ENCODE data around the gene DNAH17.

The DNAH17 gene

GRCh38 chr17:78566947-78567346, 10.2 kb downstream of the DNAH17 start:
- TF ChIP-seq, protein P1, sequence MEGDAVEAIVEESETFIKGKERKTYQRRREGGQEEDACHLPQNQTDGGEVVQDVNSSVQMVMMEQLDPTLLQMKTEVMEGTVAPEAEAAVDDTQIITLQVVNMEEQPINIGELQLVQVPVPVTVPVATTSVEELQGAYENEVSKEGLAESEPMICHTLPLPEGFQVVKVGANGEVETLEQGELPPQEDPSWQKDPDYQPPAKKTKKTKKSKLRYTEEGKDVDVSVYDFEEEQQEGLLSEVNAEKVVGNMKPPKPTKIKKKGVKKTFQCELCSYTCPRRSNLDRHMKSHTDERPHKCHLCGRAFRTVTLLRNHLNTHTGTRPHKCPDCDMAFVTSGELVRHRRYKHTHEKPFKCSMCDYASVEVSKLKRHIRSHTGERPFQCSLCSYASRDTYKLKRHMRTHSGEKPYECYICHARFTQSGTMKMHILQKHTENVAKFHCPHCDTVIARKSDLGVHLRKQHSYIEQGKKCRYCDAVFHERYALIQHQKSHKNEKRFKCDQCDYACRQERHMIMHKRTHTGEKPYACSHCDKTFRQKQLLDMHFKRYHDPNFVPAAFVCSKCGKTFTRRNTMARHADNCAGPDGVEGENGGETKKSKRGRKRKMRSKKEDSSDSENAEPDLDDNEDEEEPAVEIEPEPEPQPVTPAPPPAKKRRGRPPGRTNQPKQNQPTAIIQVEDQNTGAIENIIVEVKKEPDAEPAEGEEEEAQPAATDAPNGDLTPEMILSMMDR (conservative IDR thresholded peaks at IDR 0.05; ENCODE audit: low read length) = no peak
- DNase-seq (ENCODE audit: low read depth) = no peak
- H3K4me3 ChIP-seq (ENCODE audit: low read length) = no peak overlapping the region

GRCh38 chr17:78563189-78564145, 13.7 kb downstream of the DNAH17 start:
- no peak for DNase-seq (ENCODE audit: low read depth)
- TF ChIP-seq, protein P1 (conservative IDR thresholded peaks at IDR 0.05; ENCODE audit: low read length) = no peak
- no peak overlapping the region for H3K4me3 ChIP-seq (ENCODE audit: low read length)

DNA sequence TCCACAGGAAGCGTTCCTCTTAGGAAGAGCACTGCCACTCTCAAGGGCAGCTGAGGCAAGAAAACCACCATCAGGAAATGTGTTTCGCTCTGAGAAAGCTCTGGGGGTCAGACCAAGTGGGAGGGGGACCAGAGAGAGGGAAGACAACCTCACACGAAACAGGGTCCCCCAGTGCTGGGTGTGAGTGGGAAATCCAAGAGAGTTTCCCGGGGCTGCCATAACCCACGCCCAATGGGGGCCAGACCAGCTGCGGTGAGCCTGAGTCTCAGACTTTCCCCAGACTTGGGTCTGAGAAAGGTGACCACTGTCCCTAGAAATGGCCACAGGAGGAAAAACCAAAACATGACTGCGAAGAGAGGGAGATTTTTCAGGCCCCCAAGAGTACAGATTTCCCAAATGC, 14.5 kb downstream of the DNAH17 start:
- DNase-seq (ENCODE audit: low read depth) = no peak
- no peak overlapping the region for H3K4me3 ChIP-seq (ENCODE audit: low read length)
- TF ChIP-seq, protein P1 (conservative IDR thresholded peaks at IDR 0.05; ENCODE audit: low read length) = no peak

DNA sequence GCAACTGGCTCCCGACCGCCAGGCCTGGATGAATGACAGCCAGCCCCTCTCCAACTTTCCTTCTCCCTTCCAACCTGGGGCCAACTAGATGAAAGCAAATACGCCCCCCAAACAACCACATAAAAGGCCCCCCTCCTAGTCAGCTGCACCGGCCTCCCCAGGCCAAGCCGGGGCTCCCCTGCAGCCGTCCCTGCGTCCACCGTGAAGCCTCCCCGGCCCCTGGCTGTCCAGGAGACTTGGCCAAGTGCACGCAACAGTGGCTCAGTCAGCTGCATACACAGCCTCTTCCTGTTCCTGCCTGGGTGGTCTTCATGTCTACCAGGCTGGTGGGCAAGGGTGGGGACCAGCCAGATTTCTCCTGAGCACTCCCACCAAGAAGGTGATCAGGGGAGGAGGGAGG, 16.0 kb downstream of the DNAH17 start:
- H3K4me3 ChIP-seq (ENCODE audit: low read length) = no peak overlapping the region
- no peak for DNase-seq (ENCODE audit: low read depth)
- TF ChIP-seq, protein P1 (conservative IDR thresholded peaks at IDR 0.05; ENCODE audit: low read length) = no peak

- TF ChIP-seq, protein P1 (conservative IDR thresholded peaks at IDR 0.05; ENCODE audit: low read length) = no peak
- DNase-seq (ENCODE audit: low read depth) = no peak
These were observed 16.5 kb downstream of the DNAH17 start for GRCh38 chr17:78560731-78561130.

DNA sequence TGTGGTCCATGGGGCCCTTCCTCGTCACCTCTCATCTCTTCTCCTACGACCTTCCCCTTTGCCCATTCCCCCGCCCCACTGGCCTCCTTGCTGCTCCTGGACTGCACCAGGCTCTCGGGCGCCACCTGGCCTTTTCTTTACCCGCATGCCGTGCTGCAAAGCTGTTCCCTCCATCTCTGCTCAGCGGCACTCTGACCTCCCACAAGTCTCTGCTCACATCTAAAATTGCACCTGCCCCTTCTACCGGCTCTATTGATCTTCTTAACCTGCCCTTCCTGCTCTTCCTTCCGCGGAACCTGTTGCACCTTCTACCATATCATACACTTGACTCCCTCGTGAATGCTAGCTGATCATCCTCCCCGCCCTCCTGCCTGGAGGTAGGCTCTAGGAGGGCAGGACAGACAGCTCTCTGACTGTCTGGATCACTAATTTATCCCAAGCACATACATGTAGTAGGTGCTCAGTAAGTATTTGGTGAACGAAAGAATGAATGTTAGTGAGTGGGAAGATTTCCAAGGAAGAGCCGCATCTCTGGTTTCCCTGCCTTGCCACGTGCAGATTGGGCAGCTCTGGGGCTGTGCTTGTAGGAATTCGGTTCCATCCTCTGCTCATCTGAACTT, 17.3 kb downstream of the DNAH17 start:
- TF ChIP-seq, protein P1 (conservative IDR thresholded peaks at IDR 0.05; ENCODE audit: low read length) = no peak
- no peak for DNase-seq (ENCODE audit: low read depth)
- H3K4me3 ChIP-seq (ENCODE audit: low read length) = no peak overlapping the region

More at GRCh38 chr17:78560731-78561130, 16.5 kb downstream of the DNAH17 start:
- H3K4me3 ChIP-seq (ENCODE audit: low read length) = no peak overlapping the region

Data from AG10803 (cell line).